ENCODE data around the gene SLC35E1. TPM values are rescaled to one million over a fixed set of nuclear protein-coding genes. Genes with fewer than 3 reads are reported as not detected.

SLC35E1 gene
- total RNA-seq, 1 experiment from 2014 or later: 36.3 TPM

- BruUV-seq (replicated peaks): no TSS peak
- no peak overlapping the region for H3K4me3 ChIP-seq (ENCODE audit: low read depth, low read length, poor library complexity, severe bottlenecking)
- no peaks in the 10 kb centered on the region for H3K36me3 ChIP-seq (ENCODE audit: insufficient read depth, low read length, poor library complexity, severe bottlenecking)
- CTCF ChIA-PET: no interaction called here
- peaks cover 36% of the 10 kb centered on the region for H3K4me1 ChIP-seq (ENCODE audit: insufficient read depth, low read length, poor library complexity, severe bottlenecking)
- no peaks in the 10 kb centered on the region for H3K9me3 ChIP-seq (ENCODE audit: low read depth, low read length, poor library complexity, severe bottlenecking)
- POLR2A ChIA-PET (ENCODE audit: low non-redundant PET): interaction anchor here (0.5 kb wide), 1 partner anchor 620 kb away, joined by 5 read pairs; no protein-coding TSS in a partner anchor
- no peaks in the 10 kb centered on the region for H3K27me3 ChIP-seq (replicated peaks; ENCODE audit: insufficient read depth, low read depth, low read length, poor library complexity)
- H3K27ac ChIP-seq (ENCODE audit: low read depth, low read length, poor library complexity, severe bottlenecking): no peak overlapping the region
- DNase-seq (ENCODE audit: low spot score): no peak
- TF ChIP-seq CTCF (conservative IDR thresholded peaks at IDR 0.05; ENCODE audit: low read depth, low read length) (no peak), EZH2 (IDR thresholded peaks at IDR 0.05; ENCODE audit: borderline replicate concordance, low read depth, low read length, poor library complexity, severe bottlenecking) (no peak)
- intact Hi-C loops (cut with micrococcal nuclease; ENCODE audit: unreplicated experiment): no loop called here
Measured at GRCh38 chr19:16591803-16592556, 19.8 kb upstream of the SLC35E1 start.

GRCh38 chr19:16590876-16591802 lies 18.9 kb upstream of the SLC35E1 start:
- Histone ChIP-seq H3K36me3 (ENCODE audit: insufficient read depth, low read length, poor library complexity, severe bottlenecking) (no peaks in the 10 kb centered on the region), H3K27me3 (replicated peaks; ENCODE audit: insufficient read depth, low read depth, low read length, poor library complexity) (no peaks in the 10 kb centered on the region), H3K9me3 (ENCODE audit: low read depth, low read length, poor library complexity, severe bottlenecking) (no peaks in the 10 kb centered on the region), H3K4me1 (ENCODE audit: insufficient read depth, low read length, poor library complexity, severe bottlenecking) (peaks cover 42% of the 10 kb centered on the region), H3K27ac (ENCODE audit: low read depth, low read length, poor library complexity, severe bottlenecking) (no peak overlapping the region), H3K4me3 (ENCODE audit: low read depth, low read length, poor library complexity, severe bottlenecking) (no peak overlapping the region)
- ChIA-PET CTCF (no interaction called here), POLR2A (ENCODE audit: low non-redundant PET) (no interaction called here)
- no TSS peak for BruUV-seq (replicated peaks)
- TF ChIP-seq CTCF (conservative IDR thresholded peaks at IDR 0.05; ENCODE audit: low read depth, low read length) (no peak), EZH2 (IDR thresholded peaks at IDR 0.05; ENCODE audit: borderline replicate concordance, low read depth, low read length, poor library complexity, severe bottlenecking) (no peak)
- DNase-seq (ENCODE audit: low spot score): no peak
- intact Hi-C loops (cut with micrococcal nuclease; ENCODE audit: unreplicated experiment): no loop called here

GRCh38 chr19:16589917-16590316 lies 17.7 kb upstream of the SLC35E1 start:
- no TSS peak for BruUV-seq (replicated peaks)
- Histone ChIP-seq H3K4me3 (ENCODE audit: low read depth, low read length, poor library complexity, severe bottlenecking) (no peak overlapping the region), H3K27ac (ENCODE audit: low read depth, low read length, poor library complexity, severe bottlenecking) (no peak overlapping the region), H3K27me3 (replicated peaks; ENCODE audit: insufficient read depth, low read depth, low read length, poor library complexity) (no peaks in the 10 kb centered on the region), H3K4me1 (ENCODE audit: insufficient read depth, low read length, poor library complexity, severe bottlenecking) (peaks cover 51% of the 10 kb centered on the region), H3K36me3 (ENCODE audit: insufficient read depth, low read length, poor library complexity, severe bottlenecking) (no peaks in the 10 kb centered on the region), H3K9me3 (ENCODE audit: low read depth, low read length, poor library complexity, severe bottlenecking) (no peaks in the 10 kb centered on the region)
- peak; percentile 43 for DNase-seq (ENCODE audit: low spot score)
- TF ChIP-seq CTCF (conservative IDR thresholded peaks at IDR 0.05; ENCODE audit: low read depth, low read length) (no peak), EZH2 (IDR thresholded peaks at IDR 0.05; ENCODE audit: borderline replicate concordance, low read depth, low read length, poor library complexity, severe bottlenecking) (no peak)
- CTCF ChIA-PET: no interaction called here
- intact Hi-C loops (cut with micrococcal nuclease; ENCODE audit: unreplicated experiment): no loop called here
- POLR2A ChIA-PET (ENCODE audit: low non-redundant PET): no interaction called here
